ENCODE measurements around the gene FBXL22. TPM values are rescaled to one million over a fixed set of nuclear protein-coding genes. Genes with fewer than 3 reads are reported as not detected.

The FBXL22 gene
- total RNA-seq, 1 experiment from 2014 or later: 0.37 TPM

Other genes starting within 250 kb of the FBXL22 start
- 3.8 and 7.9 TPM in 2 replicates for gene CA12, start 215.5 kb upstream of the FBXL22 start, total RNA-seq (2014; rRNA removed; shearing (Covaris generic))
- gene USP3, start 92.8 kb upstream of the FBXL22 start, total RNA-seq (2014; rRNA removed; shearing (Covaris generic)): 27.3 and 28.5 TPM in 2 replicates
- 67.1 and 131 TPM in 2 replicates for gene HERC1, start 236.6 kb downstream of the FBXL22 start, total RNA-seq (2014; rRNA removed; shearing (Covaris generic))

Data from G401 (cell line).